GM13977 (cell line): Measurements from ENCODE around the gene ARAF.
"Not testable (repeated sequence)": the region's sequence is repeated elsewhere in the genome, so short reads cannot be mapped to it uniquely, and the experiment has no call there.

Experiments used
- DNase-seq: peaks from one replicate; pipeline ENCODE4 v3.0.0; 2012; ENCODE audit warnings: low spot score
- in situ Hi-C: fragments of 300-500 bp; cut with MboI; formaldehyde crosslinking; loops from one replicate; pipeline ENCODE4 v1.12.0; 2022; ENCODE audit warnings: low sequenced_read_pairs, low pct_unique_long_range_greater_than_20kb, mixed read lengths, inconsistent platforms; ENCODE audit not compliant: unreplicated experiment
- TF ChIP-seq, protein P1 (sequence below): IDR thresholded peaks from 2 replicates; pipeline ENCODE4 v1.5.1; 2012; ENCODE audit warnings: mild to moderate bottlenecking, control low read depth; ENCODE audit not compliant: insufficient read depth; ENCODE audit errors: extremely low read depth, missing control alignments

Gene ARAF

DNA sequence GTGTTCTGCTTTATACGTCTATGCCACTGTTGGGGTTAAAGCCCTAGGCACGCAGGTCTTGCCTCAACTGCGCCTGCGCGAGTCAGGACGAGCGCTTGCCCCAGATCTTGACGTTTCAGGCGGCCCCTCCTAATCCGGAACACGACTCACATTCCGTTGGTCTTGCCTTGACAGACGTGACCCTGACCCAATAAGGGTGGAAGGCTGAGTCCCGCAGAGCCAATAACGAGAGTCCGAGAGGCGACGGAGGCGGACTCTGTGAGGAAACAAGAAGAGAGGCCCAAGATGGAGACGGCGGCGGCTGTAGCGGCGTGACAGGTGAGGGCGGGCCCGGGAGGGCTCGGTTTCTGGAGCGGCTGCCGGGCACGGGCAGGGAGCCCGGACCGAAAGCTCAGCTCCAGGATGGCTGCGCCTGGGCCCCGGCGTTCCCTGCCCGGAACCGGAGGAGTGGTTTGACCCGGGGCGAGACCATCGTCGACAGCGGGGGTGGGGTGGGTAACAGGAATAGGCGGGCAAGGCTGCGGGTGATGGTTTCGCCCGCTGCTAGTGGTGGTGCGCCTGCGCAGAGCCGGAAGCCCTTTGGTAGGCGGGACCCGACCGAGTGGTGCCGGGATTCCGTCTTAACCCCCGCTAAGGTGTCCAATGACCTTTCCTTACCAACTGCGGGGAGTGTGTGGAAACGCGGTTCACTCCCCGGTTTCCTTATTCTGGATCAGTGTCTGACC is at the start of gene ARAF:
Gene ARAF, plus strand, starts transcription at position 272 of the 725 bp plus-strand sequence. CDS start 1,763 bp downstream, outside the sequence.
- in situ Hi-C loops: no loop called here
- TF ChIP-seq, protein P1, sequence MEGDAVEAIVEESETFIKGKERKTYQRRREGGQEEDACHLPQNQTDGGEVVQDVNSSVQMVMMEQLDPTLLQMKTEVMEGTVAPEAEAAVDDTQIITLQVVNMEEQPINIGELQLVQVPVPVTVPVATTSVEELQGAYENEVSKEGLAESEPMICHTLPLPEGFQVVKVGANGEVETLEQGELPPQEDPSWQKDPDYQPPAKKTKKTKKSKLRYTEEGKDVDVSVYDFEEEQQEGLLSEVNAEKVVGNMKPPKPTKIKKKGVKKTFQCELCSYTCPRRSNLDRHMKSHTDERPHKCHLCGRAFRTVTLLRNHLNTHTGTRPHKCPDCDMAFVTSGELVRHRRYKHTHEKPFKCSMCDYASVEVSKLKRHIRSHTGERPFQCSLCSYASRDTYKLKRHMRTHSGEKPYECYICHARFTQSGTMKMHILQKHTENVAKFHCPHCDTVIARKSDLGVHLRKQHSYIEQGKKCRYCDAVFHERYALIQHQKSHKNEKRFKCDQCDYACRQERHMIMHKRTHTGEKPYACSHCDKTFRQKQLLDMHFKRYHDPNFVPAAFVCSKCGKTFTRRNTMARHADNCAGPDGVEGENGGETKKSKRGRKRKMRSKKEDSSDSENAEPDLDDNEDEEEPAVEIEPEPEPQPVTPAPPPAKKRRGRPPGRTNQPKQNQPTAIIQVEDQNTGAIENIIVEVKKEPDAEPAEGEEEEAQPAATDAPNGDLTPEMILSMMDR: no peak
- peak; percentile 89 for DNase-seq

DNA sequence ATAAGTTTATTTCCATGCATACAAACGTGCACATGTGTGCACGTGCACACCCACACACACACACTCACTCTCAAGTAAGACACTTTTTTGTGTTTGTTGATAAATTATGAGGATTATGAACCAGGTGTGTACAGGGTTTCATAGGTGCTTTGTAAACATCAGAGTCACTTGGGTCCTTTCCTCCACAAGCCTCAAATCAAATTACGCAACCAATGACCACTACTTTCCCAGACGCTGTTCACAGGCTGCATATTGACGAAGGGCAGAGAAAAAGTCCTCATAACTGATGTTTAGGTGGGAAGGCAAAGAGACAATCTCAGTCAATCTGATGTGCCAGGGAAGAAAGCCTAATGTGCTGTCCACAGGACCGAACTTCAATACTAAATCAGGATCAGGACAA is 48.6 kb upstream of the ARAF start:
- in situ Hi-C loops: loop anchor here (25.0 kb wide), 1 partner anchor 325 kb away; the partner anchor contains the start of gene UBA1
- DNase-seq: not testable (repeated sequence)

DNA sequence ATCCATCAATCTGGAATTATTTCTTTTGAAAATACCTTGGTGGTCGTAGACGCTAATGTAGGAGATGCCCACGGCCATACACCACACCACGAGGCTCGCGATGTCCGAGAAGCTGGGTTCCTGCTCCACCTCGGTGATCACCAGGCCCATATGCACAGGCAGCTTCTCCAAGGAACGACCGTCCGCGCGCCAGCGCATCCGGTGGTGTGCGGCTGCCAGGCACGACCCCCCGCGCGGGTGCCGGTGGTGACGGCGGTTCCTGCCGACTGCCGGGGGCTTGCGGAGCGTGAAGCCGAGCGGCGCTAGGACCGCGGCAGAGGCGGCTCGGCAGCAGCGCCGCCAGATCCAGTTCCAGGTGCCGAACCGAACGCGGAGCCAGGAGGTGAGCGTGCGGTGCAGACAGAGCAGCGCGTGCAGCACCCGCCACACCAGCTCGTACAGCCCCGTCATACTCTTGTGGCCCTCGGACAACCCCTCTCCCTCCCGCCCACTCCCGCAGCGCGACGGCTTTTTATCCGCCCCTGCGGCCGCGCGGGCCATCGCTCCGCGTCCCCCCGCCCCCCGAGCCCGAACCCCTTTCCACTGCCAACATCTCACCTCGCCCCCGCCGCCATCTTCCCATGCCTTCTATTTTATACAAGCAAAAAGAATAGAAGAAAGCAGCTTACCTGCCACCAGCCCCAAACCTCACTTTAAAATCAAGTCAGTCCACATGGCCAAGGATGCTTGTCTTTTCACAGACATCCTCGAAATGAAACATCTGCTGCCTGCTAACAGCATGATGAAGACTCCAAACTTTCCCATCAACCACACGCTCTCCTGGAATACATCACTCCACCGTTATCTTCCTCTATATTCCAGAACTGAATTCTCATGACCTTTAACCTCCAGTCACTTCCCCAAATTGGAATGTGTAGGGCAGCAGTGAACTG is 47.7 kb upstream of the ARAF start:
- in situ Hi-C loops: loop anchor here (25.0 kb wide), 1 partner anchor 326 kb away; the partner anchor contains the start of gene UBA1
- DNase-seq: not testable (repeated sequence)

DNA sequence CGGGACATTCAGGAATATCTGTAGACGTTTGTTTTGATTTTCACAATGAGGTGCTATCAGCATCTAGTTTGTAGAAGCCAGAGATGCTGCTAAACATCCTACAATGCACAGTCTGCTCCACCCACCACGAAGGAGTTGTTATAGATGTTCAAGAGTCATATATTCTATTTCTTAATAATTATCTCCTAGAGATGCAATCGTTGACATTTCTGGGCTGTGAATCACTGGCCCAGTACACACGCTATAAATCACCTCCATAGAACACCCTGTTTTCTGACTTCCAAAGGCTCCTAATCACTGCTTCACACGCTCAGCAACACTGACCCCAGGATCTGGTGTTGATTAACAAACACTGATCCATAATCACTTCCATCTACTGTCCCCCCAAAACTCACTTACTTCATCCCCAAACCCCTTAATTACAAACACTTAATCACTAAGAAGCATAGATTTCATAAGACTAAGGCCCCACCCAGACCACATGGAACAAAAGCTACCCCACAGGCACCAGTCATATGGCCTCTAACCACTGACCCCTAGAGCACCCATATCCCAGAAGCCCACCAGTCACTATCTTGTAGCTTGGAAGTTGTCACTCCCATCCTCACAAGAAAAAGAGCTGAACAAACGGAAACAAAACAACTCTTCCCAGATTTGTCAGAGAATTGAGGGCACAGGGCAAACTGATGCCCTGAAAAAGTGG is 46.3 kb upstream of the ARAF start:
- DNase-seq: no peak
- TF ChIP-seq, protein P1: no peak
- in situ Hi-C loops: loop anchor here (25.0 kb wide), 1 partner anchor 327 kb away; the partner anchor contains the start of gene UBA1

DNA sequence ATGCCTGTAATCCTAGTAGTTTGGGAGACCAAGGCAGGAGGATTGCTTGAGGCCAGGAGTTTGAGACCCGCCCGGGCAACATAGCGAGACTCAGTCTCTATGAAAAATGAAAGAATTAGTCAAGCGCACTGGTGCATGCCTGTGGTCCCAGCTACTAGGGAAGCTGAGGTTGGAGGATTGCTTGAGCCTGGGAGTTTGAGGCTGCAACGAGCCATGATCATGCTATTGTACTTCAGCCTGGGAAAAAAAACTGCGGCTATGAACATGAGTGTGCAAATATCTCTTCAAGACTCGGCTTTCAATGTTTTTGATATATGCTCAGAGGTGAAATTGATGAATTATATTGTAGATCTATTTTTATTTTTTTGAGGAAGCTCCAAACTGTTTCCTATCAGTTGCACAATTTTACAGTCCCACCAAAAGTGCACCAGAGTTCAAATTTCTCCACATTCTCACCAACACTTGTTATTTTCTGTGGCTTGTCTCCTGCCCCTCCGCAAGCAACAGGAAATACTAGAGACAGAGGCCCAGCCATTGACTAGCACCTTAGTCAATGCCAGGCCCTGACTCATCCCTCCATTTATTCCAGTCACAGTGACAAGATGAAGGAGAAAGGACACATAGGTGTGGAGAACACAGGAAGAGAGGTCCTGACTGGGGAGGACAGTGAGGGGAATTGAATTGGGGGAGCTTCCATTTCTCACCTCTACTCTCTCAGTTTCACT is 44.9 kb upstream of the ARAF start:
- TF ChIP-seq, protein P1: no peak
- in situ Hi-C loops: loop anchor here (25.0 kb wide), 1 partner anchor 329 kb away; the partner anchor contains the start of gene UBA1
- DNase-seq: no peak

DNA sequence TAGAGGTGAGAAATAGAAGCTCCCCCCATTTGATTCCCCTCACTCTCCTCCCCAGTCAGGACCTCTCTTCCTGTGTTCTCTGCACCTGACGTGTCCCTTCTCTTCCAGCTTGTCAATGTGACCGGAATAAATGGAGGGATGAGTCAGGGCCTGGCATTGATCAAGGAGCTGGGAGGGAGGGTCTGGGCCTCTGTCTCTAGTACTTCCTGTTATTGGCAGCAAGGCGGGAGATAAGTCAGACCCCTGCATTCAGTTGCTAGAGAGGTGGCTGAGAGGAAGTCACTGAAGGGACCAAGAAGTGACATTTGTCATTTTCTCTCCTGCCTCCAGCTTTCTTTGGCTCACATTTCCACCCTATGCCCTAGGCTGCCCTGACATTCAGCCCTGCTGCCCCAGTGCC is 42.9 kb upstream of the ARAF start:
- DNase-seq: no peak
- TF ChIP-seq, protein P1: no peak
- in situ Hi-C loops: loop anchor here (25.0 kb wide), 1 partner anchor 331 kb away; the partner anchor contains the start of gene UBA1
